Uterus (tissue), 2 donors: ENCODE data around the gene LIG3.

Experiments
- CTCF ChIP-seq, 4 experiments: fragments of 200-600 bp in 2 of 4; fragments of 450-650 bp in 2 of 4; sonication (generic) in 2 of 4; IDR thresholded peaks; one replicate each; pipeline ENCODE4 v1.5.1; 2016 to 2019; ENCODE audit warnings: antibody characterized with exemption in 4 of 4, mild to moderate bottlenecking in 2 of 4, moderate library complexity in 1 of 4
- POLR2A ChIP-seq, 2 donors: fragments of 450-650 bp; IDR thresholded peaks; one replicate each; pipeline ENCODE4 v1.6.1; 2016; ENCODE audit warnings: antibody characterized with exemption in 2 of 2, mild to moderate bottlenecking in 1 of 2, moderate library complexity in 1 of 2

DNA sequence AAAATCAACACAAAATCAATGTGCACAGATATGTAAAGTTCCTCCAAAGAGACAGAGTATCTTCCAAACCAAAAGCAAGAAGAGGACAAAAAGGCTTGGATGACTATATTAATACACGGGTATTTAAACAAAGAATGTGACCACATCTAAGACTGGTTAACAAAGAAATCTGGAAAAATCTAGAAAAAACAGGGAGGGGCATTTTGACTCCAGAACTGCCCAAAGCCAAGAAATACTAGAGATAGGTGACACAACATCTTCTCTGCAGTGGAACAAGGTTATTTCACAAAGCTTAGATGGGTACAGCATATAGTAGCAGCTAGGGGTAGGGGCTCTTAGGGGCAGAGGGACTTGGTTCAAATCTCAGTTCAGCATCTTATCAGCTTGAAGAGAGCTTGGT lies 72.9 kb downstream of the LIG3 start:
- TF ChIP-seq CTCF (IDR thresholded peaks at IDR 0.05) (no peak), POLR2A (IDR thresholded peaks at IDR 0.05) (no peak)
